T1000 (cell line): ENCODE data around the gene GNAT3.

Experiments
- DNase-seq: peaks from one replicate; lab custom pipeline; 2025; ENCODE audit warnings: mixed read lengths; lab: John Stamatoyannopoulos, UW

The GNAT3 gene

DNA sequence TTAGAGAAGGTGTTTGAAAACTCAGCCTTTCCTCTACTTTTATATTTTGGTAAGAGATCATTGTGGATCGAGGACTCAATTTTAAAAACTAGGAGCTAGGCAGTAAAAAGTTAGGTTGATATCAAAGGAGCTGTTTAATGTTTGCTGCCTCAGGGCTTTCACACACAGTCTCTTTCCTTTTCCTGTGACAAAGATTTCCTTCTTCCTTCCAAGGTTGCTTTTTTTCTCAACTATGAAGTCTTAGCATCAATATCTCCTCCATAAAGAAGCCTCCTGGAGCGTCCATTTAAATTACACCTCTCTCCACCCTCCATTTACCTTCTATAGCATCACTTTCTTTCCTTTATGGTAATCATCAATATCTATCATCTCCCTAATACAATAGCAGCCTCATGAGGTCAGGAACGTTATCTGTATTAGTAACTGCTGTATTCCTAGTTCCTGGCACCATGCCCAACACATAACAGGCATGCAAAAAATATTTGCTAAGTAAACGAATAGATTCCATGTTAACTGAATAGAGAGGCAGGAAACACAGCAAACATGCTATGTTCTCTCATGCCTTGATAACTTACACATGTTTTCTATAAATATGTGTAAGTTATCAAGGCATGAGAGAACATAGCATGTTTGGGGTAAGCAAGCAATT lies 48.5 kb downstream of the GNAT3 start:
- no peak for DNase-seq

DNA sequence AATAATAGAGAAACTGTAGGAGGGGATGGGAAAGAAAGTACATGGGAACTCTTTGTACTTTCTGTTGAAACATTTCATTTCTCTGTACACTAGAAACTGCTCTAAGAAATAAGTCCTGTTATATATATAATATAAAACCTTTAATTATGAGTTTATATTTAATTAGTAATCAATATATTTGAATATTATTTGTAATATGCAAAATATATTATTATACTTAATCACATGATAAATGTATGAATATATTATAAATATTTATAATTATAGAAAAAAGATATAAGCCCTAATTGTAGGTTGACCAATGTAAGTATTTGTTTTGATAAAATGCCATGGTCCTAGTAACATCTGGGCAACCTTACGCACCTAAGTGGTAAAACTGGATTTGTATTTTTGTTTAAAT lies 51.0 kb downstream of the GNAT3 start:
- no peak for DNase-seq

DNA sequence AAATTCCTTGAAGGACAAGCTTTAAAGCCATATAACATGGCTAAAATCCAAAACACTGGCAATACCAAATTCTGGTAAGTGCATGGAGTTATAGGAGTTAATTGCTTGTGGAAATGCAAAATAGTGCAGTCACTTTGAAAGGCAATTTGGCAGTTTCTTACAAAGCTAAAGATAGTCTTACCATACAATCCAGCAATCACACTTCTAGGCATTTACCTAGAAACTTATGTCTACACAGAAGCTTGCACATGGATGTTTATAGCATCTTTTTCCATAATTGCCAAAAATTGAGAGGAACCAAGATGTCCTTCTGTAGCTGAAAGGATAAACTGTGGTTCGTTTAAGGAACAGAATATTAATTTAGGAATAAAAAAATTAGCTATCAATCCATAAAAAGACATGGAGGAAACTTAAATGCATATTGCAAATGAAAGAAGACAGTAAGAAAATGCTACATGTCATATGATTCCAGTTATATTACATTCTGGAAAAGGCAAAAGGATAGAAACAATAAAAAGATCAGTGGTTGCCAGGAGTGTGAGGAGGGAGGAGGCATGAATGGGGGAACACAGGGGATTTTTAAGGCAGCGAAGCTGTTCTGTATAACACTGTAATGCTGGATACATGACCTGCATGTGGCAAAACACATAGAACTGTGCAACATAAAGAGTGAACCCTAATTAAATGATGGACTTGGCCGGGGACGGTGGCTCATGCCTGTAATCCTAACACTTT lies 51.9 kb downstream of the GNAT3 start:
- no peak for DNase-seq

DNA sequence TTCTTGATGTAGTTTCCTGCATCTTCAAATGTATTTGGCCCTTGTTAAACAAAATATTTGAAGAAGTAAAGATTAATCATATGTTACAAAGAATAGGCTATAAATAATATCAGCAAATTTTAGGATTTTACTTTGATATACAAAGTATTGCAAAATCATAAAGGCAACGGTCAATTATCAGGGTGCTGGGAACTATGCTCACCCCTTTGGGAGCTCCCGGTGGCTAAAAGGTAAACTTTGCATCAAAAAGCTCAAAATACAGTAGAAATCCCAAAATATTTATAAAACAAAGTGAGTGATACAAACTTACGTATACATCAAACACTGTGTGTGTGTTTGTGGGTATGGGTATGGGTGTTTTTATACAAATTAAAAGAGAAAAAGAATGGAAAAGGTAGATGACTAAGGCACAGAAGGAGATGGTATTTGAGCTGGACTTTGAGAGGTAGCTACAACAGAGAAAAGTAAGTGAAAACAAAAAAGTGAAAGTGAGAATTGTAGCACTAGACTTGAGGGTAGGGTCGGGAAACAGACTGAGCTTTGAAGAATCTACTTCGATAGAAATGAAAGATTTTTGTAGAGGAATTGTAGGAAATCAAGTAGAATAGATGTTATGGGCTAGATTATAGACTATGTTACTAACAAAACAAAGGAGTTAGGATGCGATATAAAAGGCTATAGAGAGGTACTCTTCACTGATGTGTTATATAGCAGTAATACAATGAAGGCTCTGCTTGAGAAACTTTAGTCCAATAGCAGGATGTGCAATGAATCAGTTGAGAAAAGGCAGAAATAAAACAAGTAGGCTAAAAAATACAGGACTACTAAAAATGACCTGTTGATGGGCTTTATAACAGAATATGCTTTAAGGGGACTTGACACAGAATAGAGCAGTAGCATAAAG lies 52.8 kb downstream of the GNAT3 start:
- DNase-seq: no peak

DNA sequence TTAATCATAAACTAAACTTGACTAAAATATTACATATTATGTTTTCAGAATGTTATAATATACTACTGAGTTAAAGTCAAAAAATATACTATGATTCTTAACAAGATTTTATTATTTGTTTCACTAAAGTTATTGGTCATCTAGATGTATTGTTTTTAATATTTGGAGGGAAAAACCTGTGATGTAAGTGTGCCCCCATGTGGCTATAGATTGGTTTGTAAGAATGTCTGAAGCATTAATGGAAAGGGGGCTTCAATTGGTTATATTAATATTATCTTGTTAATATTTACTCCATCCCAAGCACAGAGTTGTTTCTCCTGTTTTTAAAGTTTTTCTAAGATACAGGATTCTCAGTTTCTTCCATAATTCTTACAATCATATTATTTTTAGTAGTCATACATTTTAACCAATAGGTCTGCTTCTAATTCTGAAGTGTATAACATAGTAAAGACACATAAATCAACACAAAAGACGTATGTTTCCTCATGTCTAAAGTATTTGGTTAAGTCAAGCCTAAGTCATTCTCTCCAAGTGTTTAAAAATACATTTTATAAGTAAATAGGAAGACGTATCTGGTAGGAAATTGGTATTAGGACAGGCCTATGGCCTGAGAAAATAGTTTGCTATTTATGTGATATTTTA lies 58.0 kb downstream of the GNAT3 start:
- no peak for DNase-seq

DNA sequence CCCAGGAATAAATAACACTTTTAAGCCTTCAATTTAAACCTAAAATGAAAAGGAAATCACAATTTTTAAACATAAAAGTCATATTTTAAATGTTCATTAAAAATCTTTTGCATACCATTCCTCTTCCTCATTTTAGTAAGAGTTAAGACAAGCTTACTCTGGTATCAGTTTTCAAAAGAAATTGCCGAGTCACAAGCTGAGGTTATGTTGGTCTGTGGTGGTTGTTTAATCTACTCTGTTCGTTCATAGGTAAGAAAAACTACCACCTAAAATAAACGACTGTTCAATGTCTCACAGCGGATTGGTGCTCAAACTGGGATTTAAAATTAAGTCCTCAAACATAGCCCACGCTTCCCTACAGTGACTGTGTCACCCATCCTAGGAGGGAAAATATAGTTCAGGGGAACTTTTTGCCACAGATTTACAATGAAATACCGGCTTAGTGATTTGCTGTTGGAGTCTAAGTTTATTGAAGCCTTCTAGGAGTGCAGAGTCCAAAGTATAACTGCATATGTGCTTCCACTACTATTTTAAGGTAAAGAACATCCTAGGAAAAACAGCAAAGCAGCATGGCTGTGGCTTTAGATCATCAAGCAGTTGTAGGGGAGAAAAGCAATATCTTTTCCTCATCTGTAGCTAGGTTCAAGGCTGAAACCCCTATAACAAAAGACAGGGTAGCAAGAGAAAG lies 61.1 kb downstream of the GNAT3 start:
- DNase-seq: no peak

DNA sequence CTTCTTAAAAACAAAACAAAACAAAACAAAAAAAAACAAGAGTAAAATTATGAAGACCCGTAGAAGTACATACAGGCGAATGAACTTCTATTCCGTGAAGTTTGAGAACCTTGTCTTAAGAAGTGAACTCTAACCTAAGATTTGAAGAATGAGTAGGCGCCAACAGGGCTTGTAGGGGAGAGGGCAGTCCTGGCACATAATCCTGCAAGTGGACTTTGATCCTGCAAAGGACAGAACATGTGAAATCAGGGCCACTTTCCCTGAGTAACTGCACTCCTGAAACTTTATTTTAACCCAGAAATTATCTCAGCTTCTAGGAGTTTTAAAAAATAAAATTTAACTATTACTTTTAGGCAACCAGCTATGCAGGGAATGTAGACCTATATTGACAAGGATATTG lies 62.0 kb downstream of the GNAT3 start:
- no peak for DNase-seq

DNA sequence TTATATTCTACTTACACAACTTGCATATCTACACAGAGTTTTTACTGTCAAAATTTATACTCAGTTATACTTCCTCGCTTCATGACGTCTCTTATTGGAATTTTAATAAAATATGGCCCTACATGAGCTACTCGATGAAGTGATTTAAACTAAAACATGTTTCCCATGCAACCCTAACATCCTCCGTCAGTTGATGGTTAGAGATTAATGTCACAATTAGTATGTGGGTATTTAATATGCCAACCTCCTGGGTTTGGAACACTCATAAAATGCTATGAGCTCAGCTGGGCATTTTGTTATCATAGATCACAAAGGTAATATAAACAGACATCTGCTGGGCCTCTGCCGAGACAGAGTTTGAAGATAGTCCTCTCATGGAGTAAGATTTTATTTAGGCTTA lies 66.5 kb downstream of the GNAT3 start:
- no peak for DNase-seq

DNA sequence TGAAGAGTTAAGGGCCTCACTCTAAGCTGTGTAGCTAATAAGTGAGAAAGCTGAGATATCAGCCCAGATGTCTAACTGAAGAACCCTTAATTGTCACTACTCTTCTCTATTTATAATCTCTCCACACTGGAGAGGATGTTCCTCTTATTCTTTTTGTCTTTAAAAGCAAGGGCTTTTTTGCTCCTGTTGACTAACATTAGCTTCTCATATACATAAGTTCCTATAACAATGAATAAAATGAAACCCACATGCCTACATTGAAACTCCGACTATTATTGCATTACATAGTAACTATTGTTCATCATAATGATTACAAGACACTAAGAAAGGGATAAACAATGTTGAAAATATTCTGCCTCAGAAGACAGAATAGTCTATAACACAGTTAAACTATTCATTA lies 67.1 kb downstream of the GNAT3 start:
- no peak for DNase-seq

DNA sequence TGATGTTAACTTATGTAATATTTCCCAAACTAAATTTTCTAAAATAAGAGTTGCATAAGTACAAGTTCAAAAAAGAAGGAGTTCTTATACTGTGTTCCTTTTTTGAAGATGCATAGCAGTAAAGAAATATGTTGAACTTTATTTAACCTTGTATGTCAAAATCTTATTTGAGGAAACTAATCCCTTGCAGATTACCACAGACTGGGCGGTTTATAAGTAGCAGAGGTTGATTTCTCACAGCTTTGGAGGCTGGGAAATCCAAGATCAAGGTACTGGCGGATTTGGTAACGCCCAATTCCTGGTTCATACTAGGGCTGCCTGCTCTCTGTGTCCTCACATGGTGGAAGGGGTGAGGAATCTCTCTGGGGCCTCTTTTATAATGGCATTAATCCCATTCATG lies 68.5 kb downstream of the GNAT3 start:
- no peak for DNase-seq

DNA sequence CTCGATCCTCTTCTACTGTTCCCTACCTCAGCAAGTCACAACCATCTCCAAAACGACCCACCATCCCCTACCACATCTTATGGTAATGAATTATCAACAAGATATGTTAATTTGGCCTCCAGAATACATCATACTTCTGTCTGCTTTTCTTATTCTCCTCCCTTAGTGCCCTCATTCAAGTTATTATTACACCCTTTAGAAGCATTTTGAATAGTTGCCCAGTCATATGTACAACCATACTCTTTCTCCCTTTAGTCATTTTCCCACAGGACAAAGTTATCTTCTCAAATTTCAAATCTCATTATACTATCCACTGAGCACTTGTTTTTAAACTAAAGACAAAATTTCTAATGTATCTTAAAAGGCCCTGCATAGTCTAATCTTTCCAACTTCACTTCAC lies 71.0 kb downstream of the GNAT3 start:
- DNase-seq: no peak

DNA sequence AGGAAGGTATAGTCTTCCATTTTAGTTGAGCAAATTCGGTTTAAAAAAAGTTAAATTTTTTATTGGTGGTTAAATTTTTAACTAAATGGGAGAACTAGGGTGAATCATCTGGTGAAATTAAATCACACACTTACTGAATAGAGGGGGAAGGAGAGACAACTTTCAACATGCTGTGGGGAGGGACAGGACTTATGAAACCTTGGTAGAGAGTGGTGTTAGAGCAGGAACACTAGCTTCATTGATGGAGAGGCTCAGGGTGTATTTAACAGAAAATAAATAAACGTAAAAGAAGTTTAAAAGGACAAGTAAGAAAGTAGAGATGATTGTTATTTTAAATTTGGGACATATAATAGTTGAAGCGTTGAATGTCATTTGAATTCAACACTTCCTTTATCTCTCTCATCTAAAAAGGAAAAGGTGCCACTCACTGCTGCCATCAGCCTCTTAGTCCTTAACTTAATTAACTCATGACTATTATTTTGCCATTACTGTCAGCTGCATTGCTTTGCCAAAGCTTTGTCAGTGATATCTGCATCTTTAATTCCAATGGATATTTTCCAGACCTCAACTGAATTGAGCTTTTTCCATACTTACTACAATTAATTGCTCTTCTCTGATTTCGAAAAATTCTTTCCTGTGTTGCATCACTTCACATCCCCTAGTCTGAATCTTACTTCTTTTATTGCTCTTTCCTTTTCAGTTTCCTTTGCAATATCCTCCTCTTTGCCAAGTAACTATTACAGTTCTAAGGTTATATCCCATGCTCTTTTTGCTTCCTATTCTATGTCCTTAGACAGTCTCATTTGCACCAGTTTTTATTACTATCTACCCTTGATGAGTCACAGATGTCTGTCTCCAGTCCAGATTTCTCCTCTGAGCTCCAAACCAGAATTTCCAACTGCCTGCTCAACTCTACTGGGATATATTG lies 71.7 kb downstream of the GNAT3 start:
- DNase-seq: peak; percentile 3

DNA sequence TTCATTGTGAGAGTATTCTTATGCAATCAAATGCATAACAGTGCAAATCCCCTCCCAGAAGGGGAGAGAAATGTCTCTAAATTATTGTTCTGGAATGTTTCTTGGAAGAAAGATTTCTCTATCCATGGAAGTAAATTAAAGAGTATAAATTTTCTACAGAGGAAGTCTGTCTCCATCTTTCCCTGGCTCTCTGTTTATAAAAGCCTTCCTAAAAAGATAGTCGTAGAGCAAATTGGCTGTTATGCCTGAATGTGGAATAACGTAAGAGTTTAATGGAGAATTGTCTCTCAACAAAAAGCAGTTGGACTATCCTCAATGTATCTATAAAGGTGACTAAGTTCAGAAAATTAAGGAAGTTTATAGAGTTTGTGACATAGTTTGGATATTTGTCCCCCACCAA lies 76.3 kb downstream of the GNAT3 start:
- DNase-seq: no peak

DNA sequence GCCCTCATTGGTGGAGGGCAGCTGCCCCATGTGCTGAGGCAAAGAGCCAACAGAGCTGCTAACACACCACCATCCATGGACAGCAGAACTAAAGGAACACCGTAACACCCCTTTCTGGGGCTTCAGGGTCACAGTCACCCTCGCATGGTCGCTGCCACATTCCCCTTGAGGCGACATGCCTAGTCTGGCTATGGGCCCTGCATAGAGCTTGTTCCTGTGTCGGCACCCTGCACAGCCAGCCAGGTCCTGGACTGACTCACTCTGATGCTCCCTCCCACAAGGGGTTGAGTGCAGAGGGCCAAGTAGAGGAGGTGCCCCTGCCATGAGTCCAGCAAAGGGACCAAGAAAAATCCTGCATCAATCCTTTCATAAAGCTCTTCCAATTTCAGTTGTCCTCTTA lies 77.8 kb downstream of the GNAT3 start:
- DNase-seq: no peak

DNA sequence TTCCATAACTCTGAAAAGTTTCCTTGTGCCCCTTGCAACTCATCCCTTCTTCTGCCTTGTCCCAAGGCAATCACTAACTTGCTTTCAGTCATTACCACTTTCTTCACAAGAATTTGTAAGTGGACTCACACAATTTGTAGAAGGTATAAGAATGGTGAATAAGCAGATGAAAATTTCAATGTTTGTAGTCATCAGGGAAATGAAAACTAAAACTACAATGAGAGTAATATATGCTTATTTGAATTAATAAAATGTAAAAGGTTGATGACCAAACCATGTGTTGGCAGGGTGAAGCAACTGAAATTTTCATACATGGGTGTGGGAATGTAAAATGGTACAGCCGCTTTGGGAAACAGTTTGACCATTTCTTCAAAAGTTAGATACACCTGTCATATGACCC lies 79.7 kb downstream of the GNAT3 start:
- no peak for DNase-seq

DNA sequence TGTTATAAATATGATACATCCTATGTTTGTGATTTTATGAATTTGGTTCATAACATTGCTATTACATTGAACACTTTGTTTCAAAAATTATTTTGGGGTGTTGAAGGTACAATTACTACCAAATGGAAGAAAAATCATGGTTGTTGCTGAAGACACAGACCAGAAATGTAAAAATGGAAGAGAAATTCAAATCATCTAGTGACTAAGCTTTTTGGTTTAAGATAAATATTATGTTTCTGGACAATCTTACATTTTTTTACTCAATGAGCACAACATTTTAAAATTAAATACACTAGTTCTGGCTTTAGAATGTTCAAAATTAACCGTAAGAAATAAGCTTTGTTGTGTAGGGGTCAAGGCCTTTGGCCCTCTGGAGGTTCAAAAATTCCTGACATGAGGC lies 82.7 kb downstream of the GNAT3 start:
- no peak for DNase-seq

DNA sequence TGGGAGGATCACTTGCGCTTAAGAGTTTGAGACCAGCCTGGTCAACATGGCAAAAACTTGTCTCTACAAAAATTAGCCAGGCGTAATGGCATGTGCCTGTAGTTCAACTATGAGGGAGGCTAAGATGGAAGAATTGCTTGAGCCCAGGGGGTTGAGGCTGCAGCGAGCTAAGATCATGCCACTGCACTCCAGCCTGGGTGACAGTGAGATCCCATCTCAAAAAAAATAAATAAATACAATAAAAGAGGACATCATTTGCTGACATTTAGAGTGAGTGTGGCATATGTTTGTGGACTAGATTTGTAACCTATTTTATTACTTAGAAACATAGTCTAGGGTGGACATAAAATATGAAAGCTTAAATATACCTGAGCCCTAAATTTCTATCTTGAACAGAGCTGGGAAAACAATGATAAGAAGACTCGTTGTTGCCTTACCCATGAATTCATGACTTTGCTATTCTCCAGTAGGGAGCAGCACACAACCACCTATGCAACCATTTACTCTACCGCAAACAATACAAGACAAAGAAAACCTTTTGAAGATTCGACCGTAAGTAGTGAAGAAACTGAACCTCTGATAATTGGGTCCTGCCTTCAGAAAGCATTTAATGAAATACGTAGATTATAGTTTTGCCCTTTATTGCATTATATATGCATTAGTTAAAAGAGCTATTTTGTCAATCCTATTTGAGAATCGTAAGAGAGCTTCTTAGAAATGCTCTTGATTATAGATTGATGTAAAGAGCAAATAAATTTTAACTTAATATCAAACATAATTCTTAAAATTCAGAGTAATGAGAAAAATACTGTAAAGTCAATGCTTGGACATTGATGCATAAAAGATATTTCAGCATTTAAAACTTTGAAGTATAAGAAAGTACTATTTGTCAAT lies 83.5 kb downstream of the GNAT3 start:
- DNase-seq: no peak

DNA sequence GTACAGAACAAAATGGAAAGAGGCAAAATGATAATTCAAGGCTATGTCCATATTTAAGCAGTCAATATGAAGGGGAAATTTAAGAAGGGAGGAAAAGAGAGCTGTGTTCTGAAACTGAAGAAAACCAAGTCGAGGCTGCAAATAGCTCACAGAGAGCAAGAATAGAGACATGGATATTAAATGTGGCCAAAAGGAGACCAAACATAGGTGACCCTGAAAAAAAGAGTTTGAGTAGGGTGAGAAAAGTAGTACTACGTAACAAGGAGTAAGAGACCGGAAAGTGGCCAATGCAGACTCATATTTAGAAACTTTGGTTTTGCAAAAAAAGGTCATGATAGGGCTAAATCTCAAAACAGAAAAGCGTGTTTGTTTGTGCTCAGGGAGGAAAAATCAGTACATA lies 84.6 kb downstream of the GNAT3 start:
- DNase-seq: no peak

DNA sequence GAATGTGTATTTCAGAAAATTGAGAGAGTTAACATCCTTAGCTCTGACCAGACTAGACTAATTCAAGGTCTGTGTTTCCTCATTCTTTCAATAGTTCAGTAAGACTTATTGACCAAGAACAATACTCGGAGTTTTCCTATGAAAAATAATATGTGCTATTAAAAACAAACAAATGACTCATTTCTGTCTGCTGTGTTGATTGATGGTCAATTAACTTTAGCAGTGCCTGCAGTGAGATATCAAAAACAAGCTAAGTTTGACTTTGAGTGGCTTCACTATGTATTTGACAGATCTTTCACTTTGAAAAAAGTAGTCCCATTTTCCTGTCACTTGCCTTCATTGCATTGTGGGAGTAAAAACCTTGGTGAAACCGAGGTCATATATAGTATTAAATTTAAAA lies 91.0 kb downstream of the GNAT3 start:
- DNase-seq: no peak
